Measurements from ENCODE around the gene PTGES2. TPM values are rescaled to one million over a fixed set of nuclear protein-coding genes. Genes with fewer than 3 reads are reported as not detected.

Gene PTGES2
- polyA plus RNA-seq, 1 of the 3 experiments (the other 2 are of a cell fraction), result 141 TPM

DNA sequence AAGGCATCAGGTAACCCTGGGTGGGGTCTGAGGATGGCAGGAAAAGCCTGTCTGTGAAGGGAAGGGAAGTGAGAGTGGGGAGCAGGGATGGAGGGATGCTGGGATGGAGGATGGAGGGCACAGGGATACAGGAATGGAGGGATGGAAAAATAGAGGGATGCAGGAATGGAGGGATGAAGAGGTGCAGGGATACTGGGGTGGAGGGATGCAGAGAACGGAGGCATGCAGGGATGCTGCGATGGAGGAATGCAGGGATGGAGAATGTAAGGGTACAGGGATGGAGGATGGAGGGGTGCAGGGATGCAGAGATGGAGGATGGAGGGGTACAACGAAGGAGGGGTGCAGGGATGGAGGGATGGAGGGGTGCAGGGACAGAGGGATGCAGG lies 9.1 kb downstream of the PTGES2 start:
- H3K4me1 ChIP-seq (ENCODE audit: control insufficient read depth in 1 of 2, insufficient read depth in 2 of 2, low read depth in 1 of 2, low read length in 1 of 2), result peaks cover 4 to 7% of the 10 kb centered on the region in 2 experiments; a peak in 1 of 4 replicates
- DNase-seq, result no peak
- H3K9ac ChIP-seq, result no peak overlapping the region
- H3K79me2 ChIP-seq (ENCODE audit: insufficient read depth), result no peaks in the 10 kb centered on the region
- no peaks in the 10 kb centered on the region for H4K20me1 ChIP-seq (ENCODE audit: insufficient read depth)
- ChIA-PET CTCF (interaction anchor here (0.7 to 6.5 kb wide), 48 partner anchors 9 to 376 kb away, joined by 3 to 246 read pairs (median 6); partner anchors contain the start of genes BBLN, EEIG1, NAIF1 and PIP5KL1), POLR2A (interaction anchor here (1.1 to 1.3 kb wide), 2 partner anchors 10 to 146 kb away, joined by 3 read pairs; no protein-coding TSS in a partner anchor)
- no peaks in the 10 kb centered on the region for H3K9me3 ChIP-seq
- 96% methylated on average over 3 of the region's 3 CpGs for WGBS (ENCODE audit: low lambda C conversion rate)
- peaks cover 0 to 16% of the 10 kb centered on the region in 2 experiments for H3K36me3 ChIP-seq (replicated peaks in 1 of 2; ENCODE audit: control insufficient read depth in 1 of 2, insufficient read depth in 2 of 2, low read length in 1 of 2)
- H3K27me3 ChIP-seq (ENCODE audit: insufficient read depth), result no peaks in the 10 kb centered on the region
- H3K4me3 ChIP-seq (ENCODE audit: low read depth in 2 of 2, low read length in 1 of 2), result no peak overlapping the region
- H2AFZ ChIP-seq (ENCODE audit: low read depth), result no peak overlapping the region
- TF ChIP-seq FOXJ3 (CRISPR knock-in tag; IDR thresholded peaks at IDR 0.05) (no peak), JUND (IDR thresholded peaks at IDR 0.05) (no peak), GABPA (IDR thresholded peaks at IDR 0.05; ENCODE audit: low read depth) (no peak), RCOR1 (IDR thresholded peaks at IDR 0.05; ENCODE audit: low read length) (no peak), EP300 (IDR thresholded peaks at IDR 0.05; ENCODE audit: borderline replicate concordance in 1 of 2, low read depth in 1 of 2, low read length in 1 of 2) (no peak), EZH2phosphoT487 (IDR thresholded peaks at IDR 0.05; ENCODE audit: borderline replicate concordance, low read depth) (no peak), CHD2 (IDR thresholded peaks at IDR 0.05; ENCODE audit: low read length, partially characterized antibody) (no peak), FOXM1 (IDR thresholded peaks at IDR 0.05; ENCODE audit: low read depth) (no peak), TCF12 (IDR thresholded peaks at IDR 0.05) (no peak), TEAD4 (IDR thresholded peaks at IDR 0.05; ENCODE audit: borderline replicate concordance, insufficient read depth) (no peak), MEF2A (IDR thresholded peaks at IDR 0.05; ENCODE audit: borderline replicate concordance, low read depth) (no peak), TAF1 (IDR thresholded peaks at IDR 0.05; ENCODE audit: borderline replicate concordance, low read depth, low read length) (no peak), NRF1 (IDR thresholded peaks at IDR 0.05; ENCODE audit: low read depth, low read length) (no peak), RXRA (IDR thresholded peaks at IDR 0.05; ENCODE audit: borderline replicate concordance, low read depth) (no peak), MXI1 (IDR thresholded peaks at IDR 0.05; ENCODE audit: low read depth, low read length) (no peak), RFX5 (IDR thresholded peaks at IDR 0.05; ENCODE audit: low read length) (no peak)
- TF ChIP-seq, protein P1, sequence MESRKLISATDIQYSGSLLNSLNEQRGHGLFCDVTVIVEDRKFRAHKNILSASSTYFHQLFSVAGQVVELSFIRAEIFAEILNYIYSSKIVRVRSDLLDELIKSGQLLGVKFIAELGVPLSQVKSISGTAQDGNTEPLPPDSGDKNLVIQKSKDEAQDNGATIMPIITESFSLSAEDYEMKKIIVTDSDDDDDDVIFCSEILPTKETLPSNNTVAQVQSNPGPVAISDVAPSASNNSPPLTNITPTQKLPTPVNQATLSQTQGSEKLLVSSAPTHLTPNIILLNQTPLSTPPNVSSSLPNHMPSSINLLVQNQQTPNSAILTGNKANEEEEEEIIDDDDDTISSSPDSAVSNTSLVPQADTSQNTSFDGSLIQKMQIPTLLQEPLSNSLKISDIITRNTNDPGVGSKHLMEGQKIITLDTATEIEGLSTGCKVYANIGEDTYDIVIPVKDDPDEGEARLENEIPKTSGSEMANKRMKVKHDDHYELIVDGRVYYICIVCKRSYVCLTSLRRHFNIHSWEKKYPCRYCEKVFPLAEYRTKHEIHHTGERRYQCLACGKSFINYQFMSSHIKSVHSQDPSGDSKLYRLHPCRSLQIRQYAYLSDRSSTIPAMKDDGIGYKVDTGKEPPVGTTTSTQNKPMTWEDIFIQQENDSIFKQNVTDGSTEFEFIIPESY (IDR thresholded peaks at IDR 0.05; ENCODE audit: borderline replicate concordance, low read depth), result no peak
- TF ChIP-seq, protein P2, sequence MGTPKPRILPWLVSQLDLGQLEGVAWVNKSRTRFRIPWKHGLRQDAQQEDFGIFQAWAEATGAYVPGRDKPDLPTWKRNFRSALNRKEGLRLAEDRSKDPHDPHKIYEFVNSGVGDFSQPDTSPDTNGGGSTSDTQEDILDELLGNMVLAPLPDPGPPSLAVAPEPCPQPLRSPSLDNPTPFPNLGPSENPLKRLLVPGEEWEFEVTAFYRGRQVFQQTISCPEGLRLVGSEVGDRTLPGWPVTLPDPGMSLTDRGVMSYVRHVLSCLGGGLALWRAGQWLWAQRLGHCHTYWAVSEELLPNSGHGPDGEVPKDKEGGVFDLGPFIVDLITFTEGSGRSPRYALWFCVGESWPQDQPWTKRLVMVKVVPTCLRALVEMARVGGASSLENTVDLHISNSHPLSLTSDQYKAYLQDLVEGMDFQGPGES (IDR thresholded peaks at IDR 0.05; ENCODE audit: low read depth, low read length), result no peak
- TF ChIP-seq, protein P3, sequence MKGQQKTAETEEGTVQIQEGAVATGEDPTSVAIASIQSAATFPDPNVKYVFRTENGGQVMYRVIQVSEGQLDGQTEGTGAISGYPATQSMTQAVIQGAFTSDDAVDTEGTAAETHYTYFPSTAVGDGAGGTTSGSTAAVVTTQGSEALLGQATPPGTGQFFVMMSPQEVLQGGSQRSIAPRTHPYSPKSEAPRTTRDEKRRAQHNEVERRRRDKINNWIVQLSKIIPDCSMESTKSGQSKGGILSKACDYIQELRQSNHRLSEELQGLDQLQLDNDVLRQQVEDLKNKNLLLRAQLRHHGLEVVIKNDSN (IDR thresholded peaks at IDR 0.05; ENCODE audit: borderline replicate concordance, low read depth), result no peak
- H3F3A ChIP-seq (replicated peaks; ENCODE audit: insufficient read depth), result no peaks in the 10 kb centered on the region
- no peak overlapping the region for H3K27ac ChIP-seq (ENCODE audit: low read depth in 2 of 2, low read length in 1 of 2)
- no peaks in the 10 kb centered on the region for H3K9me2 ChIP-seq
- no peak overlapping the region for H3K4me2 ChIP-seq
